ENCODE results near the gene C12orf76. TPM values are rescaled to one million over a fixed set of nuclear protein-coding genes. Genes with fewer than 3 reads are reported as not detected.

The C12orf76 gene
- total and polyA plus RNA-seq, 10 of the 15 experiments (the other 5 are each of a cell fraction or from before 2014, with no cell fraction given): 3.6 to 20.4 (median 10.7) TPM

DNA sequence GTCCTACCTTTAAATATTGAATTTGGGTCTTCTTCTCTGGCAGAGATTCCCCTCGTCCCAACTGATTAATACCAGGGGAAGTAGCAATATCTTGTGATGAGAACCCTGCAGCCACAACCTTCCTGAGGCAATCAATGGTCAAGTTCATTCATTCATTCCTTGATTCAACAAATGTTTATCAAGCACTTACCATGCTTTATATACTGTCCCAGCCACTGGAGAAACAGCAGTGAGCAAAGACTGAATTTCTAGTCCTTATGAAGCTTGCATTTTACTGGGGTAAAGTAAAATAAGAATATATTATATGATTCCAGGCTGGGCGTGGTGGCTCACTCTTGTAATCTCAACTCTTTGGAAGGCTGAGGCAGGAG, 51.9 kb downstream of the C12orf76 start:
- no peak for FAIRE-seq
- H3K79me2 ChIP-seq (ENCODE audit: control insufficient read depth, insufficient read depth, low read length): peaks cover 67% of the 10 kb centered on the region
- no peaks in the 10 kb centered on the region for H3K27me3 ChIP-seq (replicated peaks in 1 of 2; ENCODE audit: control insufficient read depth in 2 of 2, insufficient read depth in 2 of 2, low read length in 1 of 2)
- in situ Hi-C loops (cut with MboI): no loop called here
- intact Hi-C loops (cut with micrococcal nuclease; ENCODE audit: unreplicated experiment): loop anchor here (2.0 kb wide), 1 partner anchor 52 kb away; the partner anchor contains the start of gene C12orf76
- WGBS (ENCODE audit: insufficient coverage, insufficient replicate concordance, low lambda C conversion rate, missing lambda C conversion rate): 47% methylated on average over 2 of the region's 2 CpGs
- H3K4me1 ChIP-seq (ENCODE audit: control insufficient read depth, insufficient read depth, low read length): peaks cover 6% of the 10 kb centered on the region; the same call in 1 of the 2 replicates
- H3K9me3 ChIP-seq (replicated peaks; ENCODE audit: control insufficient read depth, insufficient read depth, low read length): no peaks in the 10 kb centered on the region
- ChIA-PET POLR2A (interaction anchor here (0.6 to 4.6 kb wide), 3 partner anchors 8 to 56 kb away, joined by 4 to 40 read pairs (median 6); no protein-coding TSS in a partner anchor), RAD21 (ENCODE audit: unreplicated experiment) (no interaction called here), SMC1A (ENCODE audit: uncharacterized antibody, unreplicated experiment) (interaction anchor here (1.1 to 3.7 kb wide), 2 partner anchors 15 to 49 kb away, joined by 3 to 32 read pairs; no protein-coding TSS in a partner anchor), CTCF (interaction anchor here (1.0 kb wide), 1 partner anchor 15 kb away, joined by 3 read pairs; no protein-coding TSS in a partner anchor)
- no peak for ATAC-seq
- H3K27ac ChIP-seq (ENCODE audit: control insufficient read depth, insufficient read depth): peak overlapping the region; percentile 87
- no peak for DNase-seq (ENCODE audit: low read depth, low spot score)
- H4K20me1 ChIP-seq (ENCODE audit: control insufficient read depth, insufficient read depth): no peaks in the 10 kb centered on the region
- BruUV-seq (replicated peaks): no TSS peak
- peak overlapping the region; percentile 49; the same call in 1 of the 2 replicates for H3K4me3 ChIP-seq
- peak overlapping the region; percentile 89; the same call in 1 of the 2 replicates for H3K9ac ChIP-seq (ENCODE audit: control insufficient read depth, insufficient read depth, low read length)
- peak overlapping the region; percentile 99 for H3K4me2 ChIP-seq (ENCODE audit: control insufficient read depth, insufficient read depth)
- H2AFZ ChIP-seq (ENCODE audit: control insufficient read depth, low read depth, low read length): peak overlapping the region; percentile 97
- peaks cover 0 to 6% of the 10 kb centered on the region in 2 experiments; a peak in 1 of 4 replicates for H3K36me3 ChIP-seq (ENCODE audit: control insufficient read depth in 2 of 2, insufficient read depth in 2 of 2, low read length in 1 of 2)
- TF ChIP-seq CHD2 (IDR thresholded peaks at IDR 0.05; ENCODE audit: borderline replicate concordance, low read depth, low read length) (no peak), SMAD5 (IDR thresholded peaks at IDR 0.05; ENCODE audit: low read depth) (no peak), ZZZ3 (IDR thresholded peaks at IDR 0.05; ENCODE audit: control insufficient read depth, insufficient read length, low read depth) (no peak), CREB1 (IDR thresholded peaks at IDR 0.05; ENCODE audit: low read depth) (no peak), ATF7 (IDR thresholded peaks at IDR 0.05; ENCODE audit: low read depth) (no peak; the same call in 1 of the 2 replicates), NFYB (IDR thresholded peaks at IDR 0.05; ENCODE audit: insufficient read depth, low read depth, low read length) (no peak), SRF (IDR thresholded peaks at IDR 0.05; ENCODE audit: low read depth in 2 of 2, low read length in 2 of 2) (no peak), FOS (IDR thresholded peaks at IDR 0.05; ENCODE audit: borderline replicate concordance, extremely low read depth, insufficient read length) (no peak), EP300 (IDR thresholded peaks at IDR 0.05; ENCODE audit: borderline replicate concordance in 1 of 2, control insufficient read depth in 1 of 2, low read depth in 2 of 2, low read length in 2 of 2) (no peak), PML (IDR thresholded peaks at IDR 0.05; ENCODE audit: low read length) (0 out of 2 replicates have a peak, but pooled peaks have one; percentile 5), ZNF24 (IDR thresholded peaks at IDR 0.05) (peak; percentile 96), MYB (IDR thresholded peaks at IDR 0.05; ENCODE audit: borderline replicate concordance, low read depth, low read length) (no peak), RUNX3 (IDR thresholded peaks at IDR 0.05; ENCODE audit: low read length) (no peak), EGR1 (IDR thresholded peaks at IDR 0.05; ENCODE audit: borderline replicate concordance in 1 of 2, low read depth in 2 of 2, low read length in 2 of 2) (no peak)
- TF ChIP-seq, protein P1, sequence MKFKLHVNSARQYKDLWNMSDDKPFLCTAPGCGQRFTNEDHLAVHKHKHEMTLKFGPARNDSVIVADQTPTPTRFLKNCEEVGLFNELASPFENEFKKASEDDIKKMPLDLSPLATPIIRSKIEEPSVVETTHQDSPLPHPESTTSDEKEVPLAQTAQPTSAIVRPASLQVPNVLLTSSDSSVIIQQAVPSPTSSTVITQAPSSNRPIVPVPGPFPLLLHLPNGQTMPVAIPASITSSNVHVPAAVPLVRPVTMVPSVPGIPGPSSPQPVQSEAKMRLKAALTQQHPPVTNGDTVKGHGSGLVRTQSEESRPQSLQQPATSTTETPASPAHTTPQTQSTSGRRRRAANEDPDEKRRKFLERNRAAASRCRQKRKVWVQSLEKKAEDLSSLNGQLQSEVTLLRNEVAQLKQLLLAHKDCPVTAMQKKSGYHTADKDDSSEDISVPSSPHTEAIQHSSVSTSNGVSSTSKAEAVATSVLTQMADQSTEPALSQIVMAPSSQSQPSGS (IDR thresholded peaks at IDR 0.05; ENCODE audit: low read length): no peak
- TF ChIP-seq, protein P2, sequence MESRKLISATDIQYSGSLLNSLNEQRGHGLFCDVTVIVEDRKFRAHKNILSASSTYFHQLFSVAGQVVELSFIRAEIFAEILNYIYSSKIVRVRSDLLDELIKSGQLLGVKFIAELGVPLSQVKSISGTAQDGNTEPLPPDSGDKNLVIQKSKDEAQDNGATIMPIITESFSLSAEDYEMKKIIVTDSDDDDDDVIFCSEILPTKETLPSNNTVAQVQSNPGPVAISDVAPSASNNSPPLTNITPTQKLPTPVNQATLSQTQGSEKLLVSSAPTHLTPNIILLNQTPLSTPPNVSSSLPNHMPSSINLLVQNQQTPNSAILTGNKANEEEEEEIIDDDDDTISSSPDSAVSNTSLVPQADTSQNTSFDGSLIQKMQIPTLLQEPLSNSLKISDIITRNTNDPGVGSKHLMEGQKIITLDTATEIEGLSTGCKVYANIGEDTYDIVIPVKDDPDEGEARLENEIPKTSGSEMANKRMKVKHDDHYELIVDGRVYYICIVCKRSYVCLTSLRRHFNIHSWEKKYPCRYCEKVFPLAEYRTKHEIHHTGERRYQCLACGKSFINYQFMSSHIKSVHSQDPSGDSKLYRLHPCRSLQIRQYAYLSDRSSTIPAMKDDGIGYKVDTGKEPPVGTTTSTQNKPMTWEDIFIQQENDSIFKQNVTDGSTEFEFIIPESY (IDR thresholded peaks at IDR 0.05): no peak
- TF ChIP-seq, protein P3, sequence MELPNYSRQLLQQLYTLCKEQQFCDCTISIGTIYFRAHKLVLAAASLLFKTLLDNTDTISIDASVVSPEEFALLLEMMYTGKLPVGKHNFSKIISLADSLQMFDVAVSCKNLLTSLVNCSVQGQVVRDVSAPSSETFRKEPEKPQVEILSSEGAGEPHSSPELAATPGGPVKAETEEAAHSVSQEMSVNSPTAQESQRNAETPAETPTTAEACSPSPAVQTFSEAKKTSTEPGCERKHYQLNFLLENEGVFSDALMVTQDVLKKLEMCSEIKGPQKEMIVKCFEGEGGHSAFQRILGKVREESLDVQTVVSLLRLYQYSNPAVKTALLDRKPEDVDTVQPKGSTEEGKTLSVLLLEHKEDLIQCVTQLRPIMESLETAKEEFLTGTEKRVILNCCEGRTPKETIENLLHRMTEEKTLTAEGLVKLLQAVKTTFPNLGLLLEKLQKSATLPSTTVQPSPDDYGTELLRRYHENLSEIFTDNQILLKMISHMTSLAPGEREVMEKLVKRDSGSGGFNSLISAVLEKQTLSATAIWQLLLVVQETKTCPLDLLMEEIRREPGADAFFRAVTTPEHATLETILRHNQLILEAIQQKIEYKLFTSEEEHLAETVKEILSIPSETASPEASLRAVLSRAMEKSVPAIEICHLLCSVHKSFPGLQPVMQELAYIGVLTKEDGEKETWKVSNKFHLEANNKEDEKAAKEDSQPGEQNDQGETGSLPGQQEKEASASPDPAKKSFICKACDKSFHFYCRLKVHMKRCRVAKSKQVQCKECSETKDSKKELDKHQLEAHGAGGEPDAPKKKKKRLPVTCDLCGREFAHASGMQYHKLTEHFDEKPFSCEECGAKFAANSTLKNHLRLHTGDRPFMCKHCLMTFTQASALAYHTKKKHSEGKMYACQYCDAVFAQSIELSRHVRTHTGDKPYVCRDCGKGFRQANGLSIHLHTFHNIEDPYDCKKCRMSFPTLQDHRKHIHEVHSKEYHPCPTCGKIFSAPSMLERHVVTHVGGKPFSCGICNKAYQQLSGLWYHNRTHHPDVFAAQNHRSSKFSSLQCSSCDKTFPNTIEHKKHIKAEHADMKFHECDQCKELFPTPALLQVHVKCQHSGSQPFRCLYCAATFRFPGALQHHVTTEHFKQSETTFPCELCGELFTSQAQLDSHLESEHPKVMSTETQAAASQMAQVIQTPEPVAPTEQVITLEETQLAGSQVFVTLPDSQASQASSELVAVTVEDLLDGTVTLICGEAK (IDR thresholded peaks at IDR 0.05; ENCODE audit: borderline replicate concordance): 0 out of 2 replicates have a peak, but pooled peaks have one; percentile 63

Measured in GM12878 (cell line).